Chondrocyte (in vitro differentiated cells): ENCODE measurements around the gene CTNNA2. TPM values are rescaled to one million over a fixed set of nuclear protein-coding genes. Genes with fewer than 3 reads are reported as not detected.

Experiments
- DNase-seq: peaks from one replicate; pipeline ENCODE4 v3.0.0; 2021; ENCODE audit warnings: mixed read lengths, low spot score
- H3K27ac Mint-ChIP-seq: one replicate; pipeline ENCODE4 v1.8.0; 2021; ENCODE audit warnings: mild to moderate bottlenecking, moderate library complexity, mixed read lengths; ENCODE audit not compliant: unreplicated experiment
- H3K27me3 Mint-ChIP-seq: 2 replicates; pipeline ENCODE4 v1.8.0; 2021; ENCODE audit warnings: low read depth, mixed read lengths
- H3K36me3 Mint-ChIP-seq: 2 replicates; pipeline ENCODE4 v1.8.0; 2021; ENCODE audit warnings: low read depth, mixed read lengths
- H3K4me1 Mint-ChIP-seq: 2 replicates; pipeline ENCODE4 v1.8.0; 2021; ENCODE audit warnings: low read depth, mild to moderate bottlenecking, mixed read lengths
- H3K4me3 Mint-ChIP-seq: one replicate; pipeline ENCODE4 v1.8.0; 2021; ENCODE audit warnings: mild to moderate bottlenecking, moderate library complexity, mixed read lengths; ENCODE audit not compliant: unreplicated experiment
- H3K9me3 Mint-ChIP-seq: 2 replicates; pipeline ENCODE4 v1.8.0; 2021; ENCODE audit warnings: low read depth, mixed read lengths
- CTCF ChIP-seq: fragments of 200-600 bp; sonication (generic); IDR thresholded peaks from 2 replicates; pipeline ENCODE4 v1.5.0; 2021; ENCODE audit warnings: antibody characterized with exemption, mild to moderate bottlenecking, moderate library complexity
- total RNA-seq: library from RNA; stranded (reverse); gene quantifications from 3 replicates; pipeline ENCODE4 v1.2.1, GENCODE V29; 2021

CTNNA2 gene
- total RNA-seq, 1 donor from 2014 or later, result not detected

- no peak for DNase-seq
- Mint-ChIP-seq H3K4me1 (no peaks in the 10 kb centered on the region), H3K4me3 (no peak overlapping the region), H3K27ac (no peak overlapping the region), H3K27me3 (peaks cover 15% of the 10 kb centered on the region), H3K36me3 (no peaks in the 10 kb centered on the region), H3K9me3 (no peaks in the 10 kb centered on the region)
- TF ChIP-seq CTCF, result no peak
Observed at GRCh38 chr2:79621252-79621651, 108.4 kb downstream of the CTNNA2 start.

DNA sequence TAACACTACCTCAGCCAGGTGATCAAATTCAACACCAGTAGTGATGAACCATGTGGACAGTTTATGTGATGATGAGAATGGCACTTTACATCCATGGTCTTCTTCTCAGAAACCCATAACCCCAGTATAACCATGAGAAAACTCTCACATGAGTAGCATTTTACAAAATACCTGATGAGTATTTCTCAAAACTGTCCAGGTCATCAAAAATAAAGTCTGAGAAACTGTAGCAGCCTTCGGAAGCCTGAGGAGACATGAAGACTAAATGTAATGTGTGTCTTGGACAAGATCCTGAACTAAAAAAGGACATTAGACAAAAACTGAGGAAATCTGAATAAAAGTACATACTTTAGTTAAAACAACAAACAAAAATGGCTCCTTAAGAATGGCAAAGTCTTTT lies 108.9 kb downstream of the CTNNA2 start:
- Mint-ChIP-seq H3K36me3 (no peaks in the 10 kb centered on the region), H3K4me3 (no peak overlapping the region), H3K27ac (no peak overlapping the region), H3K4me1 (no peaks in the 10 kb centered on the region), H3K27me3 (peaks cover 14% of the 10 kb centered on the region), H3K9me3 (no peaks in the 10 kb centered on the region)
- no peak for DNase-seq
- no peak for TF ChIP-seq CTCF

DNA sequence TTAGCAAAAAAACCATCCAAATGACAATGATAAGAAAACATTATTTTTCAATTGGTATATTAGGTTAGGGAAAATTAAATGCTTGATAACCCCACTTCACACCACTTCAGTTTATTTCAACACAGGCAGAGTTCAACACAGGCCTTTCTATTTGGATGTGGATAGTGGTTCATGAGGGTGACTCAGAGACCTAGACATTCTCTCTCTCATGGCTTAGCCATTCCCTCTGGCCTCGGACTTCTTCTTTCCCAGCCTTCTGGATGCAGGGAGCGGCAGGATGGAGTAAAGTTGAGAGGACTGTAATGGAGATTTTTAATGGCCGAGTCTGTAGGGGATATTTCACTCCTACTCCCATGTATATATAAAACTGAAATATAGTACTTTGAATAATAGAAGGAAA lies 109.7 kb downstream of the CTNNA2 start:
- no peak for TF ChIP-seq CTCF
- H3K27me3 Mint-ChIP-seq, result peaks cover 15% of the 10 kb centered on the region

DNA sequence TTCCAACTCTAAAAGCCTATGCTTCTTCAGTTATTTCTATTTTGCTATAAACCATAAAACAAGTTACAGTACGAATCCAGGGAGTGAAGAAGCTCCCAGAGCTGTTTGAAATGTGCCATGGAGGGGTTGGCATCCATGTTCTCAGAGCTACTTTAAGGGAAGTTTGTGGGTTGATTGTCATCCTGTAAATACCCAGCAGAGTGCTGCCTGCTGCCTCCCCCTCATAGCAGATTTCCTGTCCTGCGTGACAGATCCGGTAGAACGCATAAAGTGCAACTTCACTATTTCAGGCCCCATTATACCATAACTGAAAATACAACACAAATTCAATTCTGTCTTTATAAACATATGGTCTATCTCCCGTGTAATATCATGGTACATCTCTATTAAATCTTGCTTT lies 114.4 kb downstream of the CTNNA2 start:
- no peaks in the 10 kb centered on the region for H3K36me3 Mint-ChIP-seq
- no peak for DNase-seq
- TF ChIP-seq CTCF, result no peak
- H3K4me3 Mint-ChIP-seq, result no peak overlapping the region
- no peaks in the 10 kb centered on the region for H3K4me1 Mint-ChIP-seq
- H3K9me3 Mint-ChIP-seq, result no peaks in the 10 kb centered on the region
- H3K27me3 Mint-ChIP-seq, result peaks cover 19% of the 10 kb centered on the region
- no peak overlapping the region for H3K27ac Mint-ChIP-seq

More for the DNA sequence above, 109.7 kb downstream of the CTNNA2 start:
- Mint-ChIP-seq H3K9me3 (no peaks in the 10 kb centered on the region), H3K27ac (no peak overlapping the region), H3K36me3 (no peaks in the 10 kb centered on the region), H3K4me3 (no peak overlapping the region), H3K4me1 (no peaks in the 10 kb centered on the region)
- DNase-seq, result no peak

DNA sequence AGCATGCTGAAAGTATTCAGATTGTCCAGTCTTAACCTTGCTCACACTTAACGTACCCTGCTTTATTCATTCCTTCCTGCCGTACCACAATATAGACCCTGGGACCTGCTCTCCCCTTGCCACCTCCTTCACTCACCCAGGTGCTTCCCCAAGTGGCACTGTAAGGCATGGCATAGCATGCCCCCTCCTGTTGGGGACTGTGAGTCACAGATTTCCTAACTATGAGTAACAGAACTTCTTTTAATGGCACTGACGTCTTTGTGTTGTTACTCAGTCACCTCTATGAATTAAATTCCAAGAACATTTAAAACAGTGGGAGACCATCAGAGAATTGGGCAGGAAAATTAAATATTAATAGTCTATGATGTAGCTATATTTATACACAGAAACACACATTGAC lies 117.2 kb downstream of the CTNNA2 start:
- Mint-ChIP-seq H3K27ac (no peak overlapping the region), H3K9me3 (no peaks in the 10 kb centered on the region), H3K4me1 (no peaks in the 10 kb centered on the region), H3K4me3 (no peak overlapping the region), H3K36me3 (no peaks in the 10 kb centered on the region), H3K27me3 (peaks cover 30% of the 10 kb centered on the region)
- DNase-seq, result no peak
- TF ChIP-seq CTCF, result no peak
